Naive thymus-derived CD8-positive, alpha-beta T cell (primary cell): ENCODE data around the gene LACTBL1. TPM values are rescaled to one million over a fixed set of nuclear protein-coding genes. Genes with fewer than 3 reads are reported as not detected.
A peak's percentile ranks its signal among the peaks of the same experiment; 100 is the strongest.

ENCODE experiments used
- ATAC-seq, 2 donors: fragments of 150-1000 bp; cut with Tn5 transposase in 1 of 2; sonication (Bioruptor Pico), chemical (Tn5 transposase) in 1 of 2; 1 replicate in 1 of 2; 2 replicates in 1 of 2; pipeline ENCODE4 v1.10.0; 2021; ENCODE audit warnings: mild to moderate bottlenecking in 2 of 2, moderate library complexity in 2 of 2
- POLR2A ChIA-PET: fragments of 350-600 bp; sonication (Branson Sonifier 250); formaldehyde crosslinking; loops from one replicate; lab custom pipeline; 2021; ENCODE audit warnings: antibody characterized with exemption; lab: Charles Lee
- DNase-seq, 10 donors: peaks; one replicate each; pipeline versions ENCODE4 v3.0.0 to v3.0.0-alpha.2; 2020 to 2022
- H3K27ac Mint-ChIP-seq, 10 donors: one replicate each; pipeline ENCODE4 v1.8.0; 2020 to 2022; ENCODE audit warnings: mild to moderate bottlenecking in 10 of 10, mixed read lengths in 10 of 10, moderate library complexity in 4 of 10, inconsistent platforms in 1 of 10
- H3K27me3 Mint-ChIP-seq, 5 donors: one replicate each; pipeline ENCODE4 v1.8.0; 2021 to 2022; ENCODE audit warnings: mixed read lengths in 5 of 5
- H3K36me3 Mint-ChIP-seq, 3 donors: one replicate each; pipeline ENCODE4 v1.8.0; 2020 to 2022; ENCODE audit warnings: mixed read lengths in 3 of 3, mild to moderate bottlenecking in 2 of 3, inconsistent platforms in 1 of 3
- H3K4me1 Mint-ChIP-seq, 4 donors: one replicate each; pipeline ENCODE4 v1.8.0; 2021 to 2022; ENCODE audit warnings: mixed read lengths in 4 of 4
- H3K4me3 Mint-ChIP-seq, 10 donors: one replicate each; pipeline ENCODE4 v1.8.0; 2020 to 2022; ENCODE audit warnings: mild to moderate bottlenecking in 10 of 10, mixed read lengths in 10 of 10, moderate library complexity in 6 of 10, inconsistent platforms in 1 of 10
- H3K9me3 Mint-ChIP-seq, 9 donors: one replicate each; pipeline ENCODE4 v1.8.0; 2020 to 2022; ENCODE audit warnings: mixed read lengths in 9 of 9, mild to moderate bottlenecking in 3 of 9, inconsistent platforms in 1 of 9, moderate library complexity in 1 of 9
- polyA plus RNA-seq, 3 donors: library from polyadenylated mRNA; unstranded; fragments of 300-500 nt; fragmentation: Illumina TruSeq; gene quantifications; one replicate each; pipeline ENCODE4 v1.2.3, GENCODE V29; 2021
- total RNA-seq, 8 experiments: library from RNA in 2 of 8; stranded (reverse) in 2 of 8; gene quantifications; one replicate each; pipeline ENCODE4 v1.2.3 and lab custom pipeline; 2021 to 2026

The LACTBL1 gene
- total and polyA plus RNA-seq, 5 experiments from 2014 or later, result not detected

DNA sequence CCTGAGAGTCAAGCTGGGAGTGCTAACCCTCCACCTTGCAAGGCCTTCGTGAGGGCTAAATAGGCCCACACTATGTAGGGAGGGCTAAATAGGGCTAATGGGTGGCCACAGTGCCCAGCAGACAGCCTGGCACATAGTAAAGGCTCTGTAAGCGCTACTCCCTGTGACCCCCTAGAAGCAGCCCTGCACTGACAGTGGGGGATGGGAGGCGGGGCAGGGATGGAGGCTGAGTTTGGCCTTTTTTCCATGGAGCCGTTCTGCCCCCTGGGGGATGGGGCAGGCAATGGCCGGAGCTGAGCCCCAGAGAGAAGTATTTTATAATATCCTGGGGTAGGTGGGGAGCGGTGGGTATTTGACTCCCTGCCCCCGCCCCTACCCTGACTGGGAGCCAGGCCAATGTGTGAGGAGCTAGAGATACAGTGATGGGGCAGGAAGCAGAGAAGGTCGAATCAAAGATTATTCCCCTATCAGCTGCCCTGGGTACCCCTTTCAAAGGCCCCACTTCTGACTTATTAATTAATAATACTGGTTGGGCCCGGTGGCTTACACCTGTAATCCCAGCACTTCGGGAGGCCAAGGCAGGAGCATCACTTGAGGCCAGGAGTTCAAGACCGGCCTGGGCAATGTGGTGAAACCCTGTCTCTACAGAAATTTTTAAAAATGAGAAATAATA lies 42.3 kb downstream of the LACTBL1 start:
- POLR2A ChIA-PET, result no interaction called here
- Mint-ChIP-seq H3K4me1 (peaks cover 0 to 3% (median 0%) of the 10 kb centered on the region in 4 donors), H3K36me3 (peaks cover 0 to 5% (median 0%) of the 10 kb centered on the region in 3 donors), H3K27ac (no peak overlapping the region), H3K9me3 (no peaks in the 10 kb centered on the region), H3K4me3 (no peak overlapping the region), H3K27me3 (peaks cover 6 to 35% (median 14%) of the 10 kb centered on the region in 5 donors)
- DNase-seq (no peak), ATAC-seq (no peak)

DNA sequence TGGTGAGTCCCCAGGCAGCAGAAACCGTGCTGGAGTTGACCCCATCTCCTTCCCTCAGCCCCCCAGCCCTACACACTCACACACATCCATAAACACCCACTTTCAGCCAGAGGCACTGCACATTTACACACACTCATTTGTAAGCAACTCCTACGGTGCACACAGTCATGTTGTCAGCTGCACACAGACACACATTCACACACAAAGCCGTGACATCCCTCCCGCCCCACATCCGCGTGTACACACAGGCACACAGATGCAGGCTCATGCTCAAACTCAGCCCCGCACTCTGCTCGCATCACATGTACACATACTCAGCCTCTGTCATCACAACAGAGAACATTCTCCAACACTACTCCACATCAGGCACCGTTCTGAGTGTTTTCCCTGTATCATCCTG lies 47.6 kb downstream of the LACTBL1 start:
- peaks cover 0 to 2% (median 0%) of the 10 kb centered on the region in 9 donors for H3K9me3 Mint-ChIP-seq
- DNase-seq, result no peak
- H3K27ac Mint-ChIP-seq, result peak overlapping the region in 1 of 10 donors; percentile 80
- H3K4me1 Mint-ChIP-seq, result peaks cover 0 to 7% (median 0%) of the 10 kb centered on the region in 4 donors
- no peak for ATAC-seq
- H3K27me3 Mint-ChIP-seq, result peaks cover 9 to 63% (median 23%) of the 10 kb centered on the region in 5 donors
- peaks cover 0 to 5% (median 0%) of the 10 kb centered on the region in 3 donors for H3K36me3 Mint-ChIP-seq
- POLR2A ChIA-PET, result no interaction called here
- no peak overlapping the region for H3K4me3 Mint-ChIP-seq

DNA sequence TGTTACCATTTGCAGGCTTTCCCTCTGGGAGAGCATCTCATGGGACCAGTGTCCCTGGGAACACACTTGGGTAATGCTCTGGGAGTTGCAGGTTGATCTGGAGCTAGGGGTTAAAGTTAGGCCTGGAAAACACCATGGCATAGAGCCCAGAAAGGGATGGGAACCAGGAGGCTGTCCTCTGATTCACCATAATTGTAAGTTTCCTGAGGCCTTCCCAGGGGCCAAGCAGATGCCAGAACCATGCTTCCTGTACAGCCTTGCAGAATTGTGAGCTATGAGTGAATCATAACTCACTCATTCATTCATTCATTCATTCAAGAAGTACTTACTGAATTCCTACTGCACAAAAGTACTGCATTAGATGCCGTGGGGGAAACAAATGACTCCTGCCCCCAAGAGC lies 50.0 kb downstream of the LACTBL1 start:
- peaks cover 0 to 2% (median 0%) of the 10 kb centered on the region in 9 donors for H3K9me3 Mint-ChIP-seq
- no peak overlapping the region for H3K27ac Mint-ChIP-seq
- POLR2A ChIA-PET, result no interaction called here
- DNase-seq, result no peak
- H3K27me3 Mint-ChIP-seq, result peaks cover 9 to 44% (median 21%) of the 10 kb centered on the region in 5 donors
- no peak for ATAC-seq
- H3K4me3 Mint-ChIP-seq, result no peak overlapping the region
- H3K36me3 Mint-ChIP-seq, result no peaks in the 10 kb centered on the region
- H3K4me1 Mint-ChIP-seq, result peaks cover 0 to 4% (median 0%) of the 10 kb centered on the region in 4 donors

DNA sequence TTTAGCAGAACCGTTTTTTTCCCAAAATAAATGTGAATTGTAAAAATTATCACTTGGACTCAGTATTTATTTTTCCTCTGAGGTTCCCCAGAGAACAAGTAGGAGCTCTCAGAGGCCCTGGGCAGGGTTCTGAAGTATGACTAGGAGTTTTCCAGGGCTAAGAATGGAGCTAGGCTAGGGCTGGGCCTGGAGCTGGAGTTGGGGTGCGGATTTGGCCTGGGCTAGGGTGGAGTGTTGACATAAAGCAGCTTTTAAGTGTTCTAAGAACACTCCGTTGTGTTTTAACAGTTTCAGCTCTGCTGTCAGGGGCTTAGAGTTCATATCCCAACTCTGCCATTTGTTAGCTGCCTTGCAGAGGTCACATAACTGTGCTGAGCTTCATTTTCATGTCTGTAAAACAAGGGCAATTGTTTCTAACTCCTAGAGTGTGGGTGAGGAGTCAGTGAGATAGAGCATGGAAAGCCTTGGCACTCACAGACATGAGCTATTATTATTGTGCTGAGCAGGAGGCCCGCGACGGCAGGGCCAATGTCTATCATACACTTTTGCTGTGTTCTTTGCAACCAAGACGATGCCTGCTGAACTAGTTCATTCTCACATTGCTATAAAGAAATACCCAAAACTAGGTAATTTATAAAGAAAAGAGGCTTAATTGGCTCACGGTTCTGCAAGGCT lies 51.1 kb downstream of the LACTBL1 start:
- peaks cover 0 to 2% (median 0%) of the 10 kb centered on the region in 9 donors for H3K9me3 Mint-ChIP-seq
- POLR2A ChIA-PET, result no interaction called here
- ATAC-seq, result no peak

DNA sequence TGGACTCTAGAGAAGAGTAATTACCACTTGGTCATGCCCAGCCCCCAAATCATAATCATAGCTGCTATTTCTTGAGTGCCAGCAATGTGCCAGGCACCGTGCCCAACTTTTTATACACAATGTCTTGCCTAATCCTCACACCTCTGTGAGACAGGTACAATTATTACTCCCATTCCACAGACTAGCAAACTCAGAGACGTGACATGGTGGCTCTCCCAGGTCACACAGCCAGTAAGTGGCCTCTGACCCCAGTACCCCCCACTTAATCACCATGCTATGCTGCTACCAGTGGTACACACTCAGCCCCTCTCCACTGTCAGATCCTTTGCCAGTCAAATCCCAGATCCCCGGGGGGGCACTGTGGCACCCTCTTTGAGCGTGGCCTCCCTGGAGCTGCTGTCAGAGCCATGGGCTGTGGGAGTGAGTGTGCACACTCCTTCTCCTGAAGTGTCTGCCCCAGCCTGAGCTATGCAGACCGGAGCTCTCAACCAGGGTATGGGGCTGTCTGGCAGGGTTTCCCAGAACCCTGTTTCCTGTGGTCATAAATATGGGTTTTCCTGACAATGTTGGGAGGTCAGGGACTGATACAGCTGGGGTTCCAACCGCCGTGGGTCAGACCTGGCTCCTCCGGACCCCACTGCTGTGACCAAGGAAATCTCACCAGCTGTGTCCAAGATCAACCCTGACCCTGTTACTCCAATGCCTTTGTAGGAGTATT lies 51.8 kb downstream of the LACTBL1 start:
- no peak for DNase-seq
- Mint-ChIP-seq H3K27ac (no peak overlapping the region), H3K9me3 (peaks cover 0 to 2% (median 0%) of the 10 kb centered on the region in 9 donors), H3K27me3 (peaks cover 10 to 43% (median 13%) of the 10 kb centered on the region in 5 donors), H3K4me1 (peaks cover 0 to 4% (median 0%) of the 10 kb centered on the region in 4 donors), H3K4me3 (no peak overlapping the region), H3K36me3 (no peaks in the 10 kb centered on the region)
- POLR2A ChIA-PET, result no interaction called here
- no peak for ATAC-seq

More for the DNA sequence above, 51.1 kb downstream of the LACTBL1 start:
- Mint-ChIP-seq H3K36me3 (no peaks in the 10 kb centered on the region), H3K4me3 (no peak overlapping the region), H3K27me3 (peaks cover 10 to 44% (median 16%) of the 10 kb centered on the region in 5 donors), H3K4me1 (peaks cover 0 to 4% (median 0%) of the 10 kb centered on the region in 4 donors), H3K27ac (no peak overlapping the region)
- DNase-seq, result no peak

DNA sequence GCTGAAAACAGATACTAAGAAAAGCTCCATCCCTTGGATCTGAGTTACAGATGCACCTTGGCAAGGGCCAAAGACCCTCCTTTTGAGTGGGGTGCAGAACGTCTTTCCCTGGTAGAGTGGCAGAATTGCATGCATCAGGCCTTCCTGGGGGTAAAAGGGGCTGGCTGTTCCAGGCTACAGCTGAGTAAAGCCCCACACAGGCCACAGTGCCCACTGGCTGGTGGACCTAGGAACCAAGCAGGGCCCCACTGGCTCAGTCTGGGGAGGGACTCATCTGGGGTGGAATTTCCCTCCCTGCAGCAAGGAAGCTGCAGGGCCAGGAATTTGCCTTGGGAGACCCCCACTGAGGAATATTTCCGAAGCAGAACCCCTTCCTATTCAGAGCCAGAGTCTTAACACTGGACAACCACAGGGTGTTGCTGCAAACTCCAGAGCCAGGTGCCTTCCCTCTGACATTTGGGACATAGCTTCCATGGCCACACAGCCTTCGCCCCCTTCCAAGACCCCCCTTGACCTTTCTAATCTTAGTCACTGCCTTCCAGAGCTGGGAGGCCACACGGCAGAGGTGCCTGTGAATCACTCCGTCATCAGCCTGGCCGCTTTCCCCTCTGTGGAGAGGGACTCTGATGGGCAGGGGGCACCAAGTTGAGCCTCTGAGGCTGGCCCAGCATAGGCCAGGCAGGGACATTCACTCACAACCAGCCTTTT lies 52.5 kb downstream of the LACTBL1 start:
- no peak for ATAC-seq
- peaks cover 8 to 40% (median 15%) of the 10 kb centered on the region in 5 donors for H3K27me3 Mint-ChIP-seq
- POLR2A ChIA-PET, result no interaction called here
- no peak for DNase-seq
- peaks cover 0 to 2% (median 0%) of the 10 kb centered on the region in 9 donors for H3K9me3 Mint-ChIP-seq
- H3K27ac Mint-ChIP-seq, result no peak overlapping the region
- no peak overlapping the region for H3K4me3 Mint-ChIP-seq
- no peaks in the 10 kb centered on the region for H3K36me3 Mint-ChIP-seq
- peaks cover 0 to 3% (median 0%) of the 10 kb centered on the region in 4 donors for H3K4me1 Mint-ChIP-seq

DNA sequence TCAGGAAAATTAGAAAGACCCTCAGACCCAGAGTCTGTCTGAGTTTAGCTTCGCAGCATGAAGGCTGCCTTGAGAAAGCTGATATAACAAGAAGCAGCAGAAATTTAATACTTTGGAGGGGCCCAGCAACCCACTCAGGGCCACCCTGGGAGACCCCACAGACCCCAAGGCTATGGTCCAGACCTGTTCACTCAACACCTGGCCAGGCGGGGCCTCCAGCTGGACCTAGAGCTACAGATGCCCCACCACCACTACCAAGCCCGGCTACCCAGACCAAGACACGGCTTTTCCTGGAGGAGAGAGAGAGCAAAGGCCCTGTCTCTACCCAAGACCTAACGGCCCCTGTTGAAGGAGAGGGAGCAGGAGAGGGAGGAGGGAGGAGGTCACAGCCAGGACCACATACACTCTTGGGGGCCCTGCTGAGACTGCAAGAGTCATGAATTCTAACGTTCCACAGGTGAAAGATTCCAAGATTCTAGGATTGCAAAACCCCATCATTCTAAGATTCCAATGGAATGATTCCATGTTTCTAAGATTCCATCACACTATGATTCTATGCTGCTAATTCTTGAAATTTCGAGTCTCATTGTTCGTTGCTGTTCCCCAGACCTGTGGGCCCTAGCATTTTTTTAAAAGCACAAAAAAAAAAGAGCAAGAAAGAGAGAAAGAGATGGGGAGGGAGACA lies 53.2 kb downstream of the LACTBL1 start:
- H3K4me3 Mint-ChIP-seq, result no peak overlapping the region
- no peak for DNase-seq
- no peaks in the 10 kb centered on the region for H3K36me3 Mint-ChIP-seq
- no peak for ATAC-seq
- peaks cover 0 to 1% (median 0%) of the 10 kb centered on the region in 4 donors for H3K4me1 Mint-ChIP-seq
- H3K9me3 Mint-ChIP-seq, result peaks cover 0 to 2% (median 0%) of the 10 kb centered on the region in 9 donors
- POLR2A ChIA-PET, result no interaction called here
- peaks cover 6 to 33% (median 9%) of the 10 kb centered on the region in 5 donors for H3K27me3 Mint-ChIP-seq
- no peak overlapping the region for H3K27ac Mint-ChIP-seq

DNA sequence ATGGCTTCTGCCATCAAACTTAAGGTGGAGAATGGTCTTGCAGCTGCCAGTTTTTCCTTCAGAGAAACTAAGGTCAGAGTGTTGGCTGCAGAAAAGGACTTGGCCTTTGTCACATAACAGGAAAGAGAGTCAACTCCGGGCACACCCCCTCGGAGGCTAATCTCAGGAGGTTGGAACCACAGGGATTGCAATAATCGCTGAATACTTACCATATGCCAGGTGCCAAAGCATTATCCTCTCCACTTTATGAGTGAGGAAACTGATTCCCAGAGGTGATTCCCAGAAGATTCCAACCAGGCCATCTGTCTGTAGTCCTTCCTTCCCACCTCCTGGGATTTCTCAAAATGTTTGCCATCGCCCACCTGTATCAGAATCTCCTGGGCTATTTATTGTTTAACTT lies 54.0 kb downstream of the LACTBL1 start:
- DNase-seq (no peak), ATAC-seq (no peak)
- Mint-ChIP-seq H3K4me1 (no peaks in the 10 kb centered on the region), H3K27me3 (peaks cover 3 to 25% (median 8%) of the 10 kb centered on the region in 5 donors), H3K4me3 (no peak overlapping the region), H3K36me3 (no peaks in the 10 kb centered on the region), H3K9me3 (peaks cover 0 to 2% (median 0%) of the 10 kb centered on the region in 9 donors), H3K27ac (no peak overlapping the region)
- POLR2A ChIA-PET, result no interaction called here

DNA sequence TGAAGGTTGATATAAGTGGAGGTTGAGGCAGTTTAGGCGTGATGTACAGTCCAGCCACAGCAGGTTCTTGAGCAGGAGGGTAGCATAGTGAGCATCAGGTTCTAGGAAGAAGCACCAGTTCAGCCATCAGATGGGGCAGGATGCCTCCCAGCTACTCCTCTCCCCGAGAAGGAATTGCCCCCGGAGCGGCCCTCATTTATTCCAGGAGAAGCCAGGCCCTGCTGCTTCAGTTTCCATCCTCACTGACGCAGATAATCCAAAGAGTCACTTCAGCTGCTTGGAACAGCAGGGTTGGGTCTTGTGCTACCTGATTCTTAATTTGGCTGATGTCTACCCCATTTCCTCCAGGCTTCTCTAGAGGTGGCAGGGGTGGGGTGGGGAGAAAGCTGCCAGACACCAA lies 54.7 kb downstream of the LACTBL1 start:
- Mint-ChIP-seq H3K27me3 (peaks cover 3 to 19% (median 7%) of the 10 kb centered on the region in 5 donors), H3K36me3 (no peaks in the 10 kb centered on the region), H3K27ac (peak overlapping the region in 1 of 10 donors; percentile 1), H3K4me3 (no peak overlapping the region), H3K9me3 (no peaks in the 10 kb centered on the region), H3K4me1 (no peaks in the 10 kb centered on the region)
- DNase-seq (no peak), ATAC-seq (no peak)
- POLR2A ChIA-PET, result no interaction called here

DNA sequence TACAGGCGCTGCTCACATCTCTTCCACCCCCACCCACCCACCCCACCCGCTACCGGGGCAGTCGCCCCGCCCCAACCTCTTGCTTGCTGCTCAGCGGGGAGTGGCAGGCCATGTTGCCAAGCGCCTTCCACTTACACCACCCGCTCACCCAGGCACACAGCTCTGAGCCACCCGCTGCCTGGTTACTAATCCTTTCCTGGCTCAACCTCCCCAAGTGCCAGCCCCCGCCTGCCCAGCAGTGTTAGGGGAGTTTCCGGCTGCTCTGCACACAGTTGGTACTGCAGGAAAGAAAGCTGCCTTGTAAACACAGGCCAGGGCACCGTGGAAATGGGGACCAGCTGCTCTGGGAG lies 56.2 kb downstream of the LACTBL1 start:
- H3K36me3 Mint-ChIP-seq, result no peaks in the 10 kb centered on the region
- POLR2A ChIA-PET, result no interaction called here
- peaks cover 3 to 13% (median 6%) of the 10 kb centered on the region in 5 donors for H3K27me3 Mint-ChIP-seq
- no peak for DNase-seq
- no peak for ATAC-seq
- H3K27ac Mint-ChIP-seq, result no peak overlapping the region
- H3K4me3 Mint-ChIP-seq, result no peak overlapping the region
- no peaks in the 10 kb centered on the region for H3K9me3 Mint-ChIP-seq
- H3K4me1 Mint-ChIP-seq, result no peaks in the 10 kb centered on the region

DNA sequence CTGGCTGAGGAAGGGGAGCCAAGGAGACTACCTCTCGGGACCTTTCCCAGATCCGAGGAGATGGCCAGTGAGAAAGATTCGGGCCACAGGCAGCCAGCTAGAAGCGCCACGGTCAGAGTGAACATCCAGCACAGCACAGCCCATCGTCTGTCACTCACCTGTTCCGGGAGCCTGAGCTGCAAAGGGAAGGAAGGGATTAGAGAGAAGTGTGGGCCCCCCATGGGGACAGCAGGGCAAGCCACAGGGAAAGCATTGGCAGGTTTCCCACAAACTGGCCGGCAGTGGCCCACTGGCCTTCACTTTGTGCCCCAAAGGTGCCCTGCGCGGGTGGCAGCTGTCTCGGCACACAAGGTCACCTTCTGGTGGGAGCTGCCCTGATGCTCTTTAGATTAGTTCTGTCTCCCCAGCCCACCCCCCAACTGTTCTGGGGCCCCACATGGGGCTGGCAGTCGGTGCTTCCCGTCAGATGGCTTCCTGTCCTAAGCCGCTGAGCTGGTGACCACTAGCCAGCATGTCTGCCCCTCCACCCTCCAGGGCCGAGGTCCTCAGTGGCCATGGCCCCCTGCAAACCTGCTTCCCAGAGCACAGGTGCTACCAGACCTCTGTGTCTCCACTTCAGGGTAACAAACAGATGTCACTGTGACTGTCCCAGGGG lies 56.7 kb downstream of the LACTBL1 start:
- Mint-ChIP-seq H3K4me1 (no peaks in the 10 kb centered on the region), H3K27me3 (peaks cover 3 to 13% (median 6%) of the 10 kb centered on the region in 5 donors), H3K4me3 (no peak overlapping the region), H3K36me3 (no peaks in the 10 kb centered on the region), H3K27ac (no peak overlapping the region), H3K9me3 (no peaks in the 10 kb centered on the region)
- POLR2A ChIA-PET, result no interaction called here
- DNase-seq, result no peak
- ATAC-seq, result no peak

DNA sequence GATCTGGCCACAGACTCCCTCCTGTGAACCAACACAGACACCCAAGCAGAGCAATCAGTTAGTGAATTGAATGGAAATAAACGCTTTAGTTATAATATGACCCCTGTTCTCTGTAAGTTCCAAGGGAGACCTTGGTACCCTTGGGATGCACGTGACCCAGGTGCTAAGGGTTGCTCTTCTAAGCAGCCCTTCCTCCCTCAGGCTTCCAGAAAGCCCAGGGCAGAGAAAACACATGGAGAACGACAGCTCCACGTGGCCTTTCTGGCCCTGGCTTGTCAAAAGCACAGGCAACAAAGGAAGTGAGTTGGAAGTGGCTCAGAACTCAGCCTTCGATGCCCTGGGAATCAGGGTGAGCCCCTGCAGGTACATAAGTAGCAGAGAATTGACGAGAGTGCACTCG lies 57.4 kb downstream of the LACTBL1 start:
- Mint-ChIP-seq H3K9me3 (no peaks in the 10 kb centered on the region), H3K27me3 (peaks cover 3 to 13% (median 6%) of the 10 kb centered on the region in 5 donors), H3K4me3 (no peak overlapping the region), H3K4me1 (no peaks in the 10 kb centered on the region), H3K36me3 (no peaks in the 10 kb centered on the region), H3K27ac (no peak overlapping the region)
- ATAC-seq (no peak), DNase-seq (no peak)
- POLR2A ChIA-PET, result no interaction called here
